C4-2B (cell line): ENCODE measurements around the gene ATXN7L2.

Experiments
- CTCF ChIP-seq: fragments of 450-650 bp; conservative IDR thresholded peaks from 2 replicates; pipeline ENCODE4 v1.5.1; 2017; ENCODE audit warnings: mild to moderate bottlenecking
- ZFX ChIP-seq: fragments of 450-650 bp; IDR thresholded peaks from 2 replicates; pipeline ENCODE4 v1.6.1; 2017

GRCh38 chr1:109529881-109530456 lies 46.3 kb downstream of the ATXN7L2 start:
- TF ChIP-seq CTCF (no peak), ZFX (no peak)
